Measurements from ENCODE around the gene CT55.
"Not testable (repeated sequence)": the region's sequence is repeated elsewhere in the genome, so short reads cannot be mapped to it uniquely, and the experiment has no call there.

Gene CT55

GRCh38 chrX:135170877-135171519 is at the start of gene CT55:
Gene CT55, minus strand, starts transcription at chrX:135171398. Its CDS starts 227 bp downstream, at chrX:135171171.
- no peak for DNase-seq (ENCODE audit: low read depth)

DNA sequence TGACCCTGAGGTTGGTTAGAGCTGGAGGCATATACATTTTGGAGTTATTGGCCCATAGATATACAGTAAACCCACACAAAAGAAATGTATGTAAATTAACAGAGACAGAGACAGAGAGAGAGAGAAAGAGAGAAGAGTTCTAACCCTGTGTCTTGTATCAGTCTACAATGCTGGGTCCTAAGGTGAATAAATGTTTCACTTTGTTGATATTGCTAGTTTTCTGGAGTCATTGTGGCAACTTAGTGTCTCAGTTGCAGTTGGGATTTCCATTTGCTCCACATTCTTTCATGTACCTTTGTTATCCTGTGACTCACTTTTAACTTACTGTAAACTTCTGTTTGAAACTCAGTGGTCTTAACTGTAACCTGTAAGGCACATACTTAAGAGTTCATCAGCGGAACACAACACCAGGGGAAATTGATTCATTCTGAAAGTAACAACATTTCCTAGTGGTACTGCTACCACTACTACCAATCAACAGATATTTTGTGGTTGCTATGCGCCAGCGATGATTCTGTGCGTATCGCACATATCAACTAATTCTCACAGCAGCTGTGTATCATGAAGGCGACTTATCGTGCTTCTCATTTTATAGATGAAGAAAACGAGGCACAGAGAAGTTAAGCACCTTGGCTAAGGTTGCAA is 42.1 kb upstream of the CT55 start:
- no peak for DNase-seq (ENCODE audit: low read depth)

GRCh38 chrX:135206427-135206826 is 35.2 kb upstream of the CT55 start:
- DNase-seq (ENCODE audit: low read depth), result not testable (repeated sequence)

GRCh38 chrX:135200297-135200696 is 29.1 kb upstream of the CT55 start:
- no peak for DNase-seq (ENCODE audit: low read depth)

- DNase-seq (ENCODE audit: low read depth), result no peak
These were observed 23.5 kb upstream of the CT55 start for GRCh38 chrX:135194684-135195083.

GRCh38 chrX:135193740-135194139 is 22.5 kb upstream of the CT55 start:
- DNase-seq (ENCODE audit: low read depth), result no peak

DNA sequence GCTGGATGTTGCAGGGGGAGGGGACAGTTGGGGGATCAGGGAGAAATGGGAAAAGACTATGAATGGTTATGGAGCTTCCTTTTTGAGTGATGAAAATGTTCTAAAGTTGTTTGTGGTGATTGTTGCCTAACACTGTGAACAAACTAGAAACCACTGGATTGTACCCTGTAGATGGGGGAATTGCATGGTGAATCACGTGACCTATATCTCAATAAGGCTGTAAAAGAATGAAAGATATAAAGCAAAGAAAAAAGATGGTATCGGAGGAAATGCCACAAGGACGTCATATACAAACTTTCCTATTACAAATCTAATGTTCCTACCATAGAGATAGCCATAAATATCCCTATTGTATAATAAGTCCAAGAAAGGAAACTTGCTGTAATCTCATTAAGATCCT is 20.6 kb upstream of the CT55 start:
- no peak for DNase-seq (ENCODE audit: low read depth)

GRCh38 chrX:135185795-135186443 is 14.7 kb upstream of the CT55 start:
- peak; percentile 23 for DNase-seq (ENCODE audit: low read depth)

DNA sequence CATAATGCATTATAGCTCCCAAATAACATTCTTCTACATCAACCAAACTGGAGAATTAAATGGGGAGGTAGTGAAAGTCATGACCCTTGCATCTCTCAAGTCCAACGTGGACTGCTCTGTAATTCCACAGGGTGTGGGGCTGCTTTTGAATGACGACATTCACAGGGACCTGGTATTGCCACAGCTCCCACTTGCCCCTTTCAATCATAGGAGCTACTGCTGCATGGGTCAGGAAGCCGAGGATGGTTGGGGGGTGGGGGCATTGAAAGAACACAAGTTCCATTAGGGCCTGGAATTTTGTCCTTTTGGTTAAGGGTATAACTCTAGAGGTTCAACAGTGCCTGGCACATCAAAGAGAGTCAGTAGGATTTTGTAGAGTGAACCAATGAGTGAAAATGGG is 7.4 kb upstream of the CT55 start:
- DNase-seq (ENCODE audit: low read depth), result no peak

- DNase-seq (ENCODE audit: low read depth), result no peak
These were observed 730 bp downstream of the CT55 start for GRCh38 chrX:135170468-135170867.

- not testable (repeated sequence) for DNase-seq (ENCODE audit: low read depth)
These were observed 1.7 kb downstream of the CT55 start for GRCh38 chrX:135169534-135169933.

DNA sequence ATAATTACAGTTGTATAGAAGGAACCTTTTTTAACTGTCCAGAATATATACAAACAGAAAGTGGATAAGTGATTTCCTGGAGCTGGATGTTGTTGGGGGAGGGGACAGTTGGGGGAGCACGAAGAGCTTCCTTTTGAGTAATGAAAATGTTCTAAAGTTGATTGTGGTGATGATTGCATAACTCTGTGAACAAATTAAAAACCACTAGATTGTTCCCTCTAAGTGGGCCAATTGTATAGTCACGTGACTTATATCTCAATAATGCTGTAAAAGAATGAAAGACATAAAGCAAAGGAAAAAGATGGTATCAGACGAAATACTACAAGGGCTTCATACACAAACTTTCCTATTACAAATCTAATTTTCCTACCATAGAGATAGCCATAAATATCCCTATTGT is 2.7 kb downstream of the CT55 start:
- no peak for DNase-seq (ENCODE audit: low read depth)

DNA sequence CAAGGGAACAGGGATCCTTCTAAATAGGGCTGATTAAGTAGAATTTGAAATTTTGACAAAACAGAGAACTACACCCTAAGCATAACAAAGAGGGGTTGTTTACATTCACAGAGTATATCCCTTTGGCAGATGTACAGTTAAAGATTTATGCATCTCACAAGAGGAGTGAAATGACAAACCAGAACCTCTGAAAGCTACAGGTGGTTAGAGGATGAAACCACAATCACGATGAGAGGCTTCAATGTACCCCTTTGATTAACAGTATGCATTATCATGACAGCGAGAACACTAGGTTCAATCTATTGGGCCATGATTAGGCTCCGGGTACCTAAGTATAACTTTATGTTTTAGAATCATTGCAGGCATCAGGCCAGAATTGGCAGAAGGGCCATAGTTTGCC is 16.5 kb downstream of the CT55 start:
- DNase-seq (ENCODE audit: low read depth), result not testable (repeated sequence)

DNA sequence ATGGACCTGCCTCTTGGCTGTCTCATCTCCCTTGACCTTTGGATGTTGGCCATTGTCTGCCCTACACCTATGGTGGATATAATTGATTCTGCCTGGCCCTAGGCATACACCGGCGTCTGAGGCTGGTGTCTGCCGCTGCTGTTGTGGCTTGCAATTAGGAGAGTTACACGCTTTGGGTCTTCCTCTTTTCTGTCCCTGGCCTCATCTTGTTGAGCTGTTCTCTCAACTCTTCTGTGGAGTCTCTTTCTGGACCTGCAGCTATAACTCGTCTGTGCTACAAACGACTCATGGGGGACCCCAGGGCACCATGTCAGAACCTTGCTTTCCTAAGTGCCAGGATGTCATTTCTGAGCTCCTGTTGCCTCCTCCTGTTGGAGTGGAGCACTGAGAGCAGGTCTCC is 45.1 kb downstream of the CT55 start:
- not testable (repeated sequence) for DNase-seq (ENCODE audit: low read depth)

- DNase-seq (ENCODE audit: low read depth), result not testable (repeated sequence)
These were observed 51.1 kb downstream of the CT55 start, which contains the start of gene ETDB for GRCh38 chrX:135120056-135120576. Gene ETDB, minus strand, starts transcription at chrX:135120526. Its CDS starts 1,265 bp downstream, at chrX:135119261.

DNA sequence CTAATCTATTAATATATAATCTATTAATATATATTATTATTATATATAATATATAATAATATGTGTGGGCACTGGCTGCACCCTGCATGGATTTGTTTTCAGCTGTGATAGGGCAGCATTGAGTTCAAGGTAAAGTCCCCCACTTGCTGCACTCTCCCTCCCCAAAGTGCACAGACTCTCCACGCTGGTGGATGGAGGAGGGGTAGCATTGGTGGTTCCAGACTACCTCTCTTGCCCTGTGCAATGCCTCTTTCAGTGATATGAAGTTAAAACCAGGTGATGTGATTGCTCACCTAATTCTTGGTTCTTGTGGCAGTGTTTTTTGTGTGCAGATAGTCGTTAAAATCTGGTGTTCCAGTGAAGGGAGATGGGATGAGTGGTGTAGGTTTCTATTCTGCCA is 55.1 kb downstream of the CT55 start:
- DNase-seq (ENCODE audit: low read depth), result not testable (repeated sequence)

DNA sequence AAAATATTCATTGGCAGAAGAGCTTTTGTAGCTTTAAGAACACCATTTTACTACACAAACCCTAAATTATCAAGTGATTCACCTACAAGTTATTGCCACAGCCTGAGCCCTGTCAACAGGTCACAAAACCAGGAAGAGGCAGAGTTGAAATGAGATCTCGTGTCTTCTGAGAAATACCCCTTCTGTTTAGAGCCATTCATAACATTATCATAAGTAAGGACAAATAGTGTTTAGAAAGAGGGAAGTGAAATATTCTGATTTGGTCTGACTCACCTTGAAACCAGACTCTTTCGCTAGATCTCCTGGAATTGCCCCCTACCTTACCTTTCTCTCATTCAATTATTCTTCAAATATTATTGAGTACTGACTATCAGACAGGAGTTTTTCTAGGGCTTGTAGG is 56.8 kb downstream of the CT55 start:
- no peak for DNase-seq (ENCODE audit: low read depth)

GRCh38 chrX:135112743-135113142 is 58.5 kb downstream of the CT55 start:
- no peak for DNase-seq (ENCODE audit: low read depth)

GRCh38 chrX:135112096-135112729 is 59.0 kb downstream of the CT55 start:
- DNase-seq (ENCODE audit: low read depth), result no peak

DNA sequence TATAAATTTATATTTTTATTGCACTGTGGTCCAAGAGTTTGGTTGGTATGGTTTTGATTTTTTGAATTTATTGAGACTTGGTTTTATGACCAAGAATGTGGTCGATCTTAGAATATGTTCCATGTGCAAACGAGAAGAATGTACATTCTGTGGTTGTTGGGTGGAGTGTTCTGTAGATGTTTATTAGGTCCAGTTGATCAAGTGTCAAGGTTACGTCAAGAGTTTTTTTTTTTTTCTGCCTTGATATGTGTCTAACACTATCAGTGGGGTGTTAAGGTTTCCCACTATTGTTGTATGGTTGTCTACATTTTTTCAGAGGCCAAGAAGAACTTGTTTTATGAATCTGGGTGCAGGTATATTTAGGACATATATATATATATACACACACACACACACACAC is 61.6 kb downstream of the CT55 start:
- no peak for DNase-seq (ENCODE audit: low read depth)

Measured in fibroblast of the conjunctiva (primary cell).